CD4-positive, CD25-positive, alpha-beta regulatory T cell (primary cell): ENCODE data around the gene C19orf67. TPM values are rescaled to one million over a fixed set of nuclear protein-coding genes. Genes with fewer than 3 reads are reported as not detected.

Source experiments
- ATAC-seq, 2 donors: fragments of 150-1000 bp; cut with Tn5 transposase; one replicate each; pipeline ENCODE4 v1.10.0; 2021; ENCODE audit warnings: low read depth in 2 of 2, moderate number of reproducible peaks in 2 of 2, moderate library complexity in 1 of 2
- DNase-seq, 3 donors: peaks; one replicate each; pipeline versions ENCODE4 v3.0.0 to v3.0.0-alpha.2; 2012 to 2022; ENCODE audit warnings: mixed read lengths in 1 of 3
- H3K27ac ChIP-seq: one replicate; pipeline ENCODE4 v1.7.0; 2013; ENCODE audit warnings: mild to moderate bottlenecking, low read length; ENCODE audit not compliant: insufficient read depth, poor library complexity, severe bottlenecking
- H3K27me3 ChIP-seq: one replicate; pipeline ENCODE4 v1.7.0; 2013; ENCODE audit warnings: low read length; ENCODE audit not compliant: control insufficient read depth, insufficient read depth
- H3K36me3 ChIP-seq: one replicate; pipeline ENCODE4 v1.7.0; 2013; ENCODE audit warnings: mild to moderate bottlenecking, low read length, moderate library complexity; ENCODE audit not compliant: control insufficient read depth, insufficient read depth
- H3K4me1 ChIP-seq: 2 replicates; pipeline ENCODE4 v1.7.0; 2013; ENCODE audit warnings: mild to moderate bottlenecking, low read length; ENCODE audit not compliant: insufficient read depth, control insufficient read depth, poor library complexity, severe bottlenecking
- H3K4me3 ChIP-seq: one replicate; pipeline ENCODE4 v1.7.0; 2013; ENCODE audit warnings: low read depth, mild to moderate bottlenecking, low read length, moderate library complexity
- H3K9me3 ChIP-seq, 2 experiments: 1 replicate in 1 of 2; 2 replicates in 1 of 2; pipeline ENCODE4 v1.7.0; 2013; ENCODE audit warnings: low read length in 2 of 2, mild to moderate bottlenecking in 1 of 2, moderate library complexity in 1 of 2; ENCODE audit not compliant: control insufficient read depth in 2 of 2
- H3K27ac Mint-ChIP-seq, 3 donors: one replicate each; pipeline ENCODE4 v1.8.0; 2020 to 2022; ENCODE audit warnings: mild to moderate bottlenecking in 3 of 3, mixed read lengths in 3 of 3, moderate library complexity in 2 of 3
- H3K27me3 Mint-ChIP-seq: one replicate; pipeline ENCODE4 v1.8.0; 2022; ENCODE audit warnings: mild to moderate bottlenecking, mixed read lengths
- H3K36me3 Mint-ChIP-seq: one replicate; pipeline ENCODE4 v1.8.0; 2020; ENCODE audit warnings: mixed read lengths
- H3K4me1 Mint-ChIP-seq, 4 donors: one replicate each; pipeline ENCODE4 v1.8.0; 2020 to 2022; ENCODE audit warnings: mixed read lengths in 4 of 4, mild to moderate bottlenecking in 1 of 4
- H3K4me3 Mint-ChIP-seq, 4 donors: one replicate each; pipeline ENCODE4 v1.8.0; 2020 to 2022; ENCODE audit warnings: mild to moderate bottlenecking in 4 of 4, mixed read lengths in 4 of 4, moderate library complexity in 3 of 4
- H3K9me3 Mint-ChIP-seq, 7 donors: one replicate each; pipeline ENCODE4 v1.8.0; 2020 to 2022; ENCODE audit warnings: mixed read lengths in 7 of 7, mild to moderate bottlenecking in 3 of 7, moderate library complexity in 2 of 7
- polyA plus RNA-seq, 4 donors: library from polyadenylated mRNA; unstranded; fragments of 300-500 nt; fragmentation: Illumina TruSeq; gene quantifications; one replicate each; pipeline ENCODE4 v1.2.3, GENCODE V29; 2021
- total RNA-seq: library from RNA; stranded (reverse); gene quantifications from one replicate; pipeline ENCODE4 v1.2.3, GENCODE V29; 2022

C19orf67 gene
- total and polyA plus RNA-seq, 5 donors from 2014 or later, result not detected

GRCh38 chr19:14106840-14107239, 21.3 kb upstream of the C19orf67 start:
- no peak overlapping the region for H3K4me3 ChIP-seq
- Mint-ChIP-seq H3K4me3 (no peak overlapping the region), H3K27ac (no peak overlapping the region), H3K4me1 (peaks cover 0 to 17% (median 7%) of the 10 kb centered on the region in 4 donors), H3K36me3 (no peaks in the 10 kb centered on the region), H3K27me3 (no peaks in the 10 kb centered on the region), H3K9me3 (no peaks in the 10 kb centered on the region)
- H3K4me1 ChIP-seq, result peaks cover 3% of the 10 kb centered on the region
- H3K27ac ChIP-seq, result no peak overlapping the region
- peaks cover 19% of the 10 kb centered on the region for H3K36me3 ChIP-seq
- DNase-seq, result no peak
- no peaks in the 10 kb centered on the region for H3K27me3 ChIP-seq
- H3K9me3 ChIP-seq, result no peaks in the 10 kb centered on the region
- ATAC-seq, result no peak

GRCh38 chr19:14105680-14106079, 20.1 kb upstream of the C19orf67 start:
- H3K4me3 ChIP-seq, result no peak overlapping the region
- no peaks in the 10 kb centered on the region for H3K9me3 Mint-ChIP-seq
- no peaks in the 10 kb centered on the region for H3K9me3 ChIP-seq
- no peak overlapping the region for H3K4me3 Mint-ChIP-seq
- H3K27me3 Mint-ChIP-seq, result no peaks in the 10 kb centered on the region
- no peaks in the 10 kb centered on the region for H3K4me1 ChIP-seq
- H3K36me3 Mint-ChIP-seq, result peaks cover 4% of the 10 kb centered on the region
- H3K27me3 ChIP-seq, result no peaks in the 10 kb centered on the region
- H3K36me3 ChIP-seq, result peaks cover 25% of the 10 kb centered on the region
- no peak for ATAC-seq
- DNase-seq, result no peak
- peak overlapping the region in 1 of 3 donors; percentile 42 for H3K27ac Mint-ChIP-seq
- peaks cover 0 to 7% (median 4%) of the 10 kb centered on the region in 4 donors for H3K4me1 Mint-ChIP-seq
- no peak overlapping the region for H3K27ac ChIP-seq

GRCh38 chr19:14103310-14103709, 17.7 kb upstream of the C19orf67 start:
- Histone ChIP-seq H3K9me3 (no peaks in the 10 kb centered on the region), H3K27ac (no peak overlapping the region), H3K36me3 (peaks cover 28% of the 10 kb centered on the region), H3K27me3 (no peaks in the 10 kb centered on the region), H3K4me3 (no peak overlapping the region), H3K4me1 (no peaks in the 10 kb centered on the region)
- no peak for DNase-seq
- Mint-ChIP-seq H3K27ac (no peak overlapping the region), H3K36me3 (peaks cover 5% of the 10 kb centered on the region), H3K4me3 (no peak overlapping the region), H3K4me1 (peaks cover 0 to 5% (median 0%) of the 10 kb centered on the region in 4 donors), H3K27me3 (no peaks in the 10 kb centered on the region), H3K9me3 (no peaks in the 10 kb centered on the region)
- ATAC-seq, result no peak

DNA sequence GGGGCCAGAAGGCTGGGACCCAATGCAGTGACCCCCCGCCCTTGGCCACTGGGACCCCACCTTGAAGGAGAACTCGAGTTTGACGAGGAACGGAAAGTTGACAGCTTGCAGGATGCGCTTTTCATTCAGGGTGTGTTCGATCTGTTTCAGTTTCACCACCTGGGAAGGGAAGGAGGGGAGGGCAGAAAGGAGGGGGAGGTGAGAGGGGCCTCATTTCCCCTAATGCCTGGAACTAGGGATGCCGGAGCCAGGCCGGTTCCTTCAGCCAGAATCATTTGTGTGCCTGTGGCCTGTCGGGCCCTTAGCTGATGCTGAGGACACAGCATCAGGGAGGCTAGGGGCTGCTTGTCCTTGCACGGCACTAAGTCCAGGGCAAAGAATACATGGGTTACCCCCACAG, 17.2 kb upstream of the C19orf67 start:
- Mint-ChIP-seq H3K4me3 (no peak overlapping the region), H3K27me3 (no peaks in the 10 kb centered on the region), H3K27ac (no peak overlapping the region), H3K36me3 (peaks cover 9% of the 10 kb centered on the region), H3K4me1 (peaks cover 0 to 2% (median 0%) of the 10 kb centered on the region in 4 donors), H3K9me3 (no peaks in the 10 kb centered on the region)
- Histone ChIP-seq H3K27me3 (no peaks in the 10 kb centered on the region), H3K4me3 (no peak overlapping the region), H3K27ac (no peak overlapping the region), H3K36me3 (peaks cover 31% of the 10 kb centered on the region), H3K4me1 (no peaks in the 10 kb centered on the region), H3K9me3 (no peaks in the 10 kb centered on the region)
- ATAC-seq (no peak), DNase-seq (no peak)

DNA sequence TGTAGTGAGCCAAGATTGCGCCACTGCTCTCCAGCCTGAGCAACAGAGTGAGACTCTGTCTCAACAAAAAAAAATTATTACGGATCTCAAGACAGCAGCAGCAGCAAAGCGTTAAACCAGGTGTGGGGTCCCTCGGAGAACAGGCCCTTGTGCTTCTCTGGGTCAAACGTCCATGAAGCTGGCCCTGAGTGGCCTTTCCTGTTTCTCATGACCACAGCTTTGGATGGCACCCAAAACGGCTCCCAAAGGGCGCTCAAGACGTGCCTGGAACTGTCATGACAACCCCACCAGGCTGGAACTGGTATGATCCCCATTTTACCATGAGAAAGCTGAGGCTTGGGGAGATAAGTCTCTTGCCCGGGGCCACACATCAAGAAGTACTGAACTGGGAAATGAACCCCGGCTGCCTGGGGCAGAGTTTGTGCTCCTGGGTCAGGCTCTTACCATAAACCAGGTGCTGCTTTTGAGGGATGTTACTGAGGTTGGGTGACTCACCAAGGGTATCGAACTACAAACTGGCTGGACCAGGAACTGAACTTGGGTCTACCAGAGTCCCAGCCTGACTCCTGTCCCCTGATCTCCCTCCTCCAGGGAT, 16.6 kb upstream of the C19orf67 start:
- Mint-ChIP-seq H3K4me3 (no peak overlapping the region), H3K9me3 (no peaks in the 10 kb centered on the region), H3K27ac (no peak overlapping the region), H3K4me1 (peaks cover 0 to 3% (median 0%) of the 10 kb centered on the region in 4 donors), H3K36me3 (peaks cover 10% of the 10 kb centered on the region), H3K27me3 (no peaks in the 10 kb centered on the region)
- Histone ChIP-seq H3K36me3 (peaks cover 34% of the 10 kb centered on the region), H3K9me3 (no peaks in the 10 kb centered on the region), H3K27ac (no peak overlapping the region), H3K27me3 (no peaks in the 10 kb centered on the region), H3K4me1 (no peaks in the 10 kb centered on the region), H3K4me3 (no peak overlapping the region)
- ATAC-seq (no peak), DNase-seq (no peak)

- Mint-ChIP-seq H3K27ac (peak overlapping the region in 1 of 3 donors; percentile 56), H3K4me1 (peaks cover 0 to 3% (median 0%) of the 10 kb centered on the region in 4 donors), H3K36me3 (peaks cover 15% of the 10 kb centered on the region), H3K4me3 (no peak overlapping the region), H3K27me3 (no peaks in the 10 kb centered on the region), H3K9me3 (no peaks in the 10 kb centered on the region)
- Histone ChIP-seq H3K4me3 (no peak overlapping the region), H3K36me3 (peaks cover 41% of the 10 kb centered on the region), H3K4me1 (no peaks in the 10 kb centered on the region), H3K27ac (no peak overlapping the region), H3K9me3 (no peaks in the 10 kb centered on the region), H3K27me3 (no peaks in the 10 kb centered on the region)
- ATAC-seq (no peak), DNase-seq (no peak)
These were observed 15.5 kb upstream of the C19orf67 start for GRCh38 chr19:14101003-14101545.

DNA sequence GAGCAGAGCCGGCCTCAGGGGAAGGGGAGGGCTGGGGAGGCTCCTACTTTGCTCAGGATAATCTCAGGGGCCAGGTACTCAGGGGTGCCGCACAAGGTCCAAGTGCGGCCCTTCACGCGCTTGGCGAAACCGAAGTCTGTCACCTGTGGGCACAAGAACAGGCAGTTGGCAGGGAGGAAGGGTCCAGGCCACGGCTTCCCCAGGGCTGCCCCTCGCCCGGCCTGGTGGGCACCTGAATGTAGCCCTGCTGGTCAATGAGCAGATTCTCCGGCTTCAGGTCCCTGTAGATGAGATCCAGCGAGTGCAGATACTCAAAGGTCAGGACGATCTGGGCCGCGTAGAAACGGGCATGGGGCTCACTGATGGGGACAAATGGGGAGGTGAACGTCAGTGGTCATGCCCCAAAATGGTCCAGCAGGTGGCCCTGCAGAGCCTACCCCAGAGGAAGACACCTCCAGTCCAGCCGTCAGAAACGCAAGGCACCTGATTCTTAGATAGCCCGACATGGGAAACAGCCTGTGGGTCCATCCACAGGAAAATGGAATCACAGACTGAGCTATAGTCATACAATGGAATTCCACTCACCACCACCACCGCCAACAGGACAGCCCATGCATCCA, 12.1 kb upstream of the C19orf67 start:
- H3K27ac Mint-ChIP-seq, result no peak overlapping the region

More for the DNA sequence above, 12.1 kb upstream of the C19orf67 start:
- no peak for ATAC-seq
- H3K36me3 ChIP-seq, result peaks cover 27% of the 10 kb centered on the region
- Mint-ChIP-seq H3K4me1 (peaks cover 5 to 12% (median 7%) of the 10 kb centered on the region in 4 donors), H3K4me3 (no peak overlapping the region), H3K9me3 (peaks cover 0 to 8% (median 0%) of the 10 kb centered on the region in 7 donors), H3K36me3 (peaks cover 15% of the 10 kb centered on the region), H3K27me3 (peaks cover 5% of the 10 kb centered on the region)
- no peak for DNase-seq
- H3K9me3 ChIP-seq, result peaks cover 0 to 6% of the 10 kb centered on the region in 2 experiments
- no peak overlapping the region for H3K4me3 ChIP-seq
- no peak overlapping the region for H3K27ac ChIP-seq
- no peaks in the 10 kb centered on the region for H3K27me3 ChIP-seq
- H3K4me1 ChIP-seq, result no peaks in the 10 kb centered on the region
